NCI-H2029 treated with DMSO at 0.1 percent for 48 hours (cell line): ENCODE measurements around the gene PIF1.
"Not testable (repeated sequence)": the region's sequence is repeated elsewhere in the genome, so short reads cannot be mapped to it uniquely, and the experiment has no call there.

Experiments used
- DNase-seq: peaks from one replicate; lab custom pipeline; 2025; lab: John Stamatoyannopoulos, UW

Gene PIF1

DNA sequence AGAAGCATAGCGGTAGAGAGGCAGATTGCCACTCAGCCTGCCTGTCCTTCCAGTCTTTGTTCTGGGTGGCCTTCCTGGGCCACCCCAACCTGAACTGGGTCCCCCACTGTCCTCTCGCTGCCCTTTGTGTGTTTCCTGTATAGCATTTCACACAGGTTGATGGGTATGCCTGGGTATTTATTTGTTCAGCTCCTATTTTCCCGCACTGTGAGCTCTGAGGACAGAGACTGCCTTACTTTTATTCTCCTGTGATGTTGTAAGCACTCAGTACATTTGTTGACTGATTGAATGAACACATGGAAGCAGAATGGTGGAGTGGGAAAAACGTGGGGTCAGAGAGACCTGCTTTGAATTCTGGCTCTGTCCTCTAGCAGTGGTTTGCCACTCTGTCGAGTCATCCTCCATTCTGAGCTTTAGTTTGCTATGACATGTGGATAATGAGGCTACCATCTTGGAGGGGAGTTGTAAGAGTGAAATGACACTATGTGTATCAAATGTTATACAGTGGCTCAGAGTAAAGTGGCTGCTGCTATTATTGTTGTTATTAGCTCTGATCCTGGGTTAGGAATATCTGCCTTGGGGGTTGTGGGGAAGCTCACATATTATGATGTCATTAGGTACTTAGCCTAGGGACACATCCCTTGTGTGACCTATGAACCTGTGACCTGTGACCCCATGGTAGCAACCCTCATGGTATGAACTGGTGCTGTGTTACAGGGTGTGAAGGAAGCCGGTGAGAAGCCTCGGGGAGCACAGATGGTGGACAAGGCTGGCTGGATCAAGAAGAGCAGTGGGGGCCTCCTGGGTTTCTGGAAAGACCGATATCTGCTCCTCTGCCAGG, 22.6 kb upstream of the PIF1 start:
- DNase-seq = no peak

DNA sequence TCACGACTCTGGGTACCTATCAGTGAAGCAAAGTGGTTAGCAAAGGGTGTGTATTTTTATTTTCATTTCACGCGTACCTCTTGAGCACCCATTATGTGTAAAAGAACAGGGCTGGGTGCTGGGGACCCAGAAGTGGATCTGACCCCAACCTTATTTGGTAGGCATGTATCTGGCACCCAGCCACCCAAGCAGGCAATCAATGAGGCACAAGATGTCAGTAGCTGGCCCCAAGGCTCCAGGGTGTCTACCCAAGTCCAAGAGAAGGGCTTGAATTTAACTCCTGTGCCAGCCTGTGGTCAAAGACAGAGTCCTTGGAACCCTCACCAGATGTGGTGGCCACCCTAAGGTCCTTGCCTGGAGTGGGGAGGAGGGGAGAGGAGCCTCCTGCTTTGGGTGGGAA, 22.0 kb upstream of the PIF1 start:
- DNase-seq = no peak

GRCh38 chr15:64847016-64847415, 21.6 kb upstream of the PIF1 start:
- no peak for DNase-seq

DNA sequence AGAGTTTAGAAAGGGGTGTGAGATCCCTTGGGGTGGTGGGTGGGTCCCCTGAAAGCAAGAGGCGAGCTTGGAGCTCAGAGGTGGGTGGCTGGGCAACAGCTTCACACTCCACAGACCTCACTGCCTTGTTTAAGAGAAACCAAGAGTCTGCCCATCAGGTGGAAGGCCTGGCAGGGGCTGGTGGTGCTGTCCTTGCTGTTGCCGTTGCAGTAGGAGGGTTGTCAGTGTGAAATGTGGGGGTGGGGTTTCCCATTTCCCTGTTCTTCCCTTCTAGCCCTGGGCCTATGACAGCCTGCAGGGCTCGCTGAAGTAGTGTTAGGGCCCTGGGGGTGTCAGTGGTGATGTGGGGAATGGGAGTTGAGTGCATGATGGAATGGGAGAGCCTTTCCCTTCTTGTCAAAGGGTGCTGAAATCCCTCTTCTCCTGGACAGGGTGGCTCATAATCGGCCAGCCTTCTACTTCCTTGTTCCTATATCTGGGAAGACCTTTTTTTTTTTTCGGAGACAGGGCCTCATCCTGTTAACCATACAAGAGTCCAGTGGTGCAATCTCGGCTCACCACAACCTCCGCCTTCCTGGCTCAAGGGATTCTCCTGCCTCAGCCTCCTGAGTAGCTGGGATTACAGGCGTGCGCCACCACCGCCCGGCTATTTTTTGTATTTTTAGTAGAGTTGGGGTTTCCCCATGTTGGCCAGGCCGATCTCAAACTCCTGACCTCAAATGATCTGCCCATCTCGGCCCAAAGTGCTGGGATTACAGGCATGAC, 20.6 kb upstream of the PIF1 start:
- DNase-seq = no peak

- no peak for DNase-seq
Observed at GRCh38 chr15:64845183-64845611, 19.8 kb upstream of the PIF1 start.

GRCh38 chr15:64844576-64845145, 19.2 kb upstream of the PIF1 start:
- DNase-seq = no peak

GRCh38 chr15:64843991-64844390, 18.5 kb upstream of the PIF1 start:
- DNase-seq = no peak

GRCh38 chr15:64842986-64843561, 17.6 kb upstream of the PIF1 start:
- no peak for DNase-seq

- no peak for DNase-seq
Observed at GRCh38 chr15:64842096-64842939, 16.9 kb upstream of the PIF1 start.

DNA sequence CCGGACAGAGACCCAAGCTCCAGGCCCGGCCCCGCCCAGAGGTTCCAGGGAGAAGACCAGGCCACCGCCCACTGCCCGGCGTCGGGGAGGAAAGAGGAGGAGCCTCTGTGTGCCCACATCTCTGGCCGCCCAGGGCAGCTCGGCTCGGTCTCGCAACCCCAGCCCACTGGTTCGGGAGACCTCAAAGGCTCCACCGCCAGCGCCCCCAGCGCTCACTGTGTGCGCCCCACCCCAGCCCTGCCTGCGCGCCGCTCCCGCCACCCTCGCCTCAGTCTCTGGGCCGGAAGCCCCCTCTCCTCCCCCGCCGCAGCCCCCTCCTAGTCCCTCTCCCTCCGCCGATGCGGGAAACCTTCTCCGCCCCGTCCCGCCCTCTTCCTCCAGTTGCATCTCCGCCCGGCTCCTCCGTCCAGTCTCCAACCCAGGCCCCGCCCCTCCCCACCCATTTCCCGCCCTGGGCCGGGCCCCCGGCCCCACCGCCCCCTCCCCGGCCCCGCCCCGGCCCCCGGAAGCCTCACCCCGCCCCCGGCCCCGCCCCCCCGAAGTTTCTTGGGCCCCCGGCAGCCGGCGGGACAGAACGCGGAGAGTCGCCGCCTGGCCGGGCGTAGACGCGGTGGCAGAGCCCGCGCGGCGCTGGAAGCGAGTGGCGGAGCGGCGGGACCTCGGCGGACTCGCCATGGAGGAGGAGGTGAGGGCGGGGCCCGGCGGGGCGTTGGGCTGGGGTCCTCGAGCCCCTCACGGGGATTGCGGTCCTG, 16.1 kb upstream of the PIF1 start, which contains the start of gene PLEKHO2:
Gene PLEKHO2, plus strand, starts transcription at position 572 of the 752 bp plus-strand sequence. Its CDS starts 102 bp downstream, at position 674.
- no peak for DNase-seq

GRCh38 chr15:64841060-64841343, 15.6 kb upstream of the PIF1 start:
- no peak for DNase-seq

- DNase-seq = no peak
Observed at GRCh38 chr15:64837502-64837901, 12.1 kb upstream of the PIF1 start.

- no peak for DNase-seq
Observed at GRCh38 chr15:64836023-64836536, 10.6 kb upstream of the PIF1 start.

- DNase-seq = no peak
Observed at GRCh38 chr15:64833690-64834089, 8.2 kb upstream of the PIF1 start.

GRCh38 chr15:64828985-64829384, 3.5 kb upstream of the PIF1 start:
- DNase-seq = no peak

DNA sequence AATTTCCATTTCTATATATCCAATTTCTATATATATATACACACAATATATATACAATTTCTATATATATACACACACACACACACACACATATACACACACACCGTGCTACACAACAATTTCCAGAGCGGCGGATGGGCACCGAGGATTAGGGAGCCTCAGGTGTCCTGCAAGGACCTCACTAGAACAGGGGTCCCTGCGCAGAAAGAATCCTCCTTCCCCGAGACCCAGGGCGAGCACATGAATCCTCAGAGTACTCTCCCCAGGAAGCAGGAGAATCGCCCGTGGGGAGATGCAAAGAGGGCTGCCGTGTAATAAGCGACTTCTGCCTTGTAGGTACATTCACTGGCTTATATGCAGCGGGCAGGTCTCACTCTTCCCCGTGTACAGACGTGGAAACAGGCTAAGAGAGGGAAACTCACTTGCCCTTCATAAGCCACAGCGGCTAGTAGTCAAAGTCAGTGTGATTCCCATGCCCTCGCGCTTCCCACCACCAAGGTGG, 467 bp downstream of the PIF1 start:
- no peak for DNase-seq

GRCh38 chr15:64816452-64816851, 9.0 kb downstream of the PIF1 start:
- no peak for DNase-seq

DNA sequence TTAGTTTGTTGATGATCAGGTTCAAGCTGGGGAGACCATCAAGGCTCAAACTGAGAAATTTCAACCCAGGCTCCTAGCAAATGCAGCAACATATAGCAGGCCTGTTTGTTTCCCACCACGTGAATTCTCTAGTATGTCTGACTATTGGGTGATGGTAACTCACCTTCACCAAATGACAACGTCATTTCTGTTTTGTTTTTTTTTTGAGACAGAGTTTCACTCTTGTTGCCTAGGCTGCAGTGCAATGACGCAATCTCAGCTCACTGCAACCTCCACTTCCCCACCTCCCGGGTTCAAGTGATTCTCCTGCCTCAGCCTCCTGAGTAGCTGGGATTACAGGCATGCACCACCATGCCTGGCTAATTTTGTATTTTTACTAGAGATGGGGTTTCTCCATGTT, 10.5 kb downstream of the PIF1 start:
- not testable (repeated sequence) for DNase-seq

DNA sequence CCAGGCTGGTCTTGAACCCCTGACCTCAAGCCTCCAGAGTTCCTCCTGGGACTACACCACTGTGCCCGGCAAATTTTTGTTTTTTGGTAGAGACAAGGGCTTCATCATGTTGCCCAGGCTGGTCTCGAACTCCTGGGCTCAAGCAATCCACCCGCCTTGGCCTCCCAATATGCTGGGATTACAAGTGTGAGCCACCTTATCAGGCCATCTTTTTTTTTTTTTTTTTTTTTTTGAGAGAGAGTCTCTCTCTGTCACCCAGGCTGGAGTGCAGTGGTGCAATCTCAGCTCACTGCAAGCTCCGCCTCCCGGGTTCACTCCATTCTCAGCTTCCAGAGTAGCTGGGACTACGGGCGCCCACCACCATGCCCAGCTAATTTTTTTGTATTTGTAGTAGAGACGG, 11.2 kb downstream of the PIF1 start:
- DNase-seq = not testable (repeated sequence)

GRCh38 chr15:64813075-64813474, 12.4 kb downstream of the PIF1 start:
- DNase-seq = no peak
